Stimulated activated effector memory CD8-positive, alpha-beta T cell treated with anti-CD3 and anti-CD28 coated beads, Interleukin-12 subunit alpha, Interleukin-12 subunit beta, amount 100 ng/mL, for 72 hours (primary cell): Measurements from ENCODE around the gene HSP90B1.

Experiments used
- ATAC-seq: fragments of 150-1000 bp; cut with Tn5 transposase; 2 replicates; pipeline ENCODE4 v1.10.0; 2021
- DNase-seq, 2 donors: peaks; one replicate each; pipeline ENCODE4 v3.0.0; 2021 to 2022; ENCODE audit warnings: low spot score in 2 of 2
- H3K27ac Mint-ChIP-seq: one replicate; pipeline ENCODE4 v1.8.0; 2022; ENCODE audit warnings: mild to moderate bottlenecking, mixed read lengths
- H3K36me3 Mint-ChIP-seq: one replicate; pipeline ENCODE4 v1.8.0; 2022; ENCODE audit warnings: mild to moderate bottlenecking, mixed read lengths
- H3K4me1 Mint-ChIP-seq: one replicate; pipeline ENCODE4 v1.8.0; 2022; ENCODE audit warnings: mixed read lengths
- H3K4me3 Mint-ChIP-seq: one replicate; pipeline ENCODE4 v1.8.0; 2022; ENCODE audit warnings: mild to moderate bottlenecking, mixed read lengths
- H3K9me3 Mint-ChIP-seq: one replicate; pipeline ENCODE4 v1.8.0; 2022; ENCODE audit warnings: mixed read lengths

Gene HSP90B1

DNA sequence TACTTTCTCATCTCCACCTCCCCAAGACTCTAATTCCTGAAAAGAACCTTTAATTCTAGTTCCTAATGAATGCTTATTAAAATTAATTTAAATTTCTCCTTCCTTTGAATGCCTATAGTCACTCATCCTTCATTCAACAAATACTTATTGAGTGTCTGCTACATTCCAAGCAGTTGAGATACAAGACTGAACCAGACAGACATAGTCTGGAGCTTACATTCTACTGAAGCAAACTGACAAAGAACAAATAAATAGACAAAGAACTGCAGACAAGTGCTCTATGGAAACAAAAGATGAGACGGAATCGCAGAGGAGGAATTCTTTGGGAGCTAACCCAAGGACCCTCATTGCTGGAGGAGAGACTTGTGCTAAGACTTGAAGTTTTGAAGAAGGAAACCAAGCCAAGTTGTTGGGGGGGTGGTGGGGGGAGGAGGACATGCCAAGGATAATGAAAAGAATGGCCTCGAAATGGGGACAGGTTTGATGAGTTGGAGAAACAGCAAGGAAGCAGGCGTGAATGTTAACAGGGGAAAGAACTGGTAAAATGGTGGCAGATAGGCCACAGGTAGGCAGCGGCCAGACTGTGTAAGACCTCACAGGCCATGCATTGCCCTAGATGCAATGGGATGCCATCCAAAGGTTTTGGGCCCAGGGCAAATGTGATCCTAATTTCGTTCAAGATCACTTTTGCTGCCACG lies 25.8 kb downstream of the HSP90B1 start:
- H3K36me3 Mint-ChIP-seq = peaks cover 50% of the 10 kb centered on the region
- no peak for ATAC-seq
- H3K27ac Mint-ChIP-seq = peak overlapping the region; percentile 92
- no peaks in the 10 kb centered on the region for H3K9me3 Mint-ChIP-seq
- H3K4me1 Mint-ChIP-seq = peaks cover 49% of the 10 kb centered on the region
- DNase-seq = no peak
- peak overlapping the region; percentile 84 for H3K4me3 Mint-ChIP-seq

DNA sequence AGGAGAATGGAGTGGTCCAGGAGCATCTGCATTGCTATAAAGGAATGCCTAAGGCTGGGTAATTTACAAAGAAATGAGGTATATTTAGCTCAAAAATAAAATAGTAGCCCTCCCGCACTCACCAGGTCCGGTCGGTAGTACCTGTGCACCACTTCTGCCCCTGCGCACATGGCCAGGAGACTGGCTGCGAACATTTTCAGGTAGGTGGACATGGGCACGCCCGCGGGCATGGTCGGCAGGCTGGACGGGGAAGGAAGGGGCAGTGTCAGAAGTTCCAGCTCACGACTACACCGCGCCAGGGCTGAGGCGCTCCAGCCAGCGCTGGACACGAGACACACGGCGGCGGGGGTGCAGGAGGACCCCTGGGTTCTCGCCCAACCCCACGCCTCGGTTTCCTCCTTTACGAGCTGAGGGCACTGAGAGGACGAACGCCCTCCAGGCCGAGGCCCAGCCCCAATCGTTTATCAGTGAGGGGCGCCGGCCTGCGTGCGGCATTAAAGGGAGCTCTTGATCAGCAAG lies 26.4 kb downstream of the HSP90B1 start:
- peak overlapping the region; percentile 92 for H3K27ac Mint-ChIP-seq
- DNase-seq (no peak), ATAC-seq (no peak)
- H3K4me3 Mint-ChIP-seq = peak overlapping the region; percentile 84
- H3K4me1 Mint-ChIP-seq = peaks cover 49% of the 10 kb centered on the region
- no peaks in the 10 kb centered on the region for H3K9me3 Mint-ChIP-seq
- peaks cover 44% of the 10 kb centered on the region for H3K36me3 Mint-ChIP-seq

DNA sequence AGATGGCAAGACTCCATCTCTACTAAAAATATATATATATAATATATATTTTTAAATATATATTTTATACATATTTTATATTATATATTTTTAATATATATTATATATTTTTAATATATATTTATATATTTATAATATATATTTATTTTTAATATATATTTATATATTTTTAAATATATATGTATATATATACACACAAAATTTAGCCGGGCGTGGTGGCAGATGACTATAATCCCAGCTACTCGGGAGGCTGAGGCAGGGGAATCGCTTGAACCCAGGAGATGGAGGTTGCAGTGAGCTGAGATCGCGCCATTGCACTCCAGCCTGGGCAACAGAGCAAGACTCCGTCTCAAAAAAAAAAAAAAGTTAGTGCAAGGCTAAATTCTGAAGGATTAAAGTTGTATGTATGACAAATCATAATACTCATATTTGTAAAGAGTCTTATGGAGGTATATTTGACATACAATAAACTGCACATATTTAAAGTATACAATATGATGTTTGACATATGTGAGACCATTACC lies 27.7 kb downstream of the HSP90B1 start:
- peaks cover 31% of the 10 kb centered on the region for H3K36me3 Mint-ChIP-seq
- peaks cover 37% of the 10 kb centered on the region for H3K4me1 Mint-ChIP-seq
- no peaks in the 10 kb centered on the region for H3K9me3 Mint-ChIP-seq
- H3K4me3 Mint-ChIP-seq = peak overlapping the region; percentile 84
- DNase-seq = no peak
- H3K27ac Mint-ChIP-seq = peak overlapping the region; percentile 92
- no peak for ATAC-seq

DNA sequence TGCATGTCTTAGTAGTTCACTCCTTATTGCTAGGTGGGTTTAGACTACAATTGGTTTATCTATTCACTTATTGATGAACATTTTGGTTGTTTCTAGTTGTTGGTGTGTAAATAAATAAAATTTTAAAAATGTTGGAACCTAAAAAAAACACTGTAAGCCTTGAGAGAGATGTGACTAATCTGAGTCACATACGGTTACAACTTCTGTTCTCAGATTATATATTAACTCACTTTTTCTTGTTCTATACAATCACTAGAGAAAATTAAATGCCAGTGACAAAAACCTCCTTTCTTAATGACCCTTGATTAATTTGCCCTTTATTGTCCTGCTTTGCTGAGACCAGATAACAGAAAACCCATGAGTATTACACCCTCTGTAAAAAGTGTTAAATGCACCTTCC lies 28.4 kb downstream of the HSP90B1 start:
- DNase-seq (no peak), ATAC-seq (no peak)
- Mint-ChIP-seq H3K4me3 (peak overlapping the region; percentile 84), H3K27ac (peak overlapping the region; percentile 16), H3K9me3 (no peaks in the 10 kb centered on the region), H3K4me1 (peaks cover 30% of the 10 kb centered on the region), H3K36me3 (peaks cover 24% of the 10 kb centered on the region)

DNA sequence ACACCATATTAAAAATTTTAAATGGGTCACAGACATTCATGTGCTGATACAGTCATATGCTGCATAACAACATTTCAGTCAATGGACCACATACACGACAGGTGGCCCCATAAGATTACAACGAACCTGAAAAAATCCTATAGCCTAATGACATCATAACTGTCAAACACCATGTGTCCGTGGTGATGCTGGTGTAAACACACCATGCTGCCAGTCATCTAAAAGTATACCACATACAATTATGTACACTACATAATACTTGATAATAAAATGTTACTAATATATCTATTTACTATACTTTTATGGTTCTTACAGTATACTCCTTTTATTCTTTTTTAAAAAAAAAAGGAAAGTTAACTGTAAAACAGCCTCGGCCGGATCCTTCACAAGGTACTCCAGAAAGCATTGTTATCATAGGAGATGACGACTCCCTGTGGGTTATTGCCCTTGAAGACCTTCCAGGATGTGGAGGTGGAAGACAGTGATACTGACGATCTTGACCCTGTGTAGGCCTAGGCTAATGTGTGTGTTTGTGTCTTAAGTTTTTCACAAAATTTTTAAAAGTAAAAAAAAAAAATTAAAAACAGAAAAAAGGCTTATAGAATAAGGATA lies 30.5 kb downstream of the HSP90B1 start:
- peaks cover 24% of the 10 kb centered on the region for H3K36me3 Mint-ChIP-seq
- no peak overlapping the region for H3K27ac Mint-ChIP-seq
- peaks cover 19% of the 10 kb centered on the region for H3K4me1 Mint-ChIP-seq
- no peak for ATAC-seq
- H3K4me3 Mint-ChIP-seq = no peak overlapping the region
- H3K9me3 Mint-ChIP-seq = no peaks in the 10 kb centered on the region
- no peak for DNase-seq

DNA sequence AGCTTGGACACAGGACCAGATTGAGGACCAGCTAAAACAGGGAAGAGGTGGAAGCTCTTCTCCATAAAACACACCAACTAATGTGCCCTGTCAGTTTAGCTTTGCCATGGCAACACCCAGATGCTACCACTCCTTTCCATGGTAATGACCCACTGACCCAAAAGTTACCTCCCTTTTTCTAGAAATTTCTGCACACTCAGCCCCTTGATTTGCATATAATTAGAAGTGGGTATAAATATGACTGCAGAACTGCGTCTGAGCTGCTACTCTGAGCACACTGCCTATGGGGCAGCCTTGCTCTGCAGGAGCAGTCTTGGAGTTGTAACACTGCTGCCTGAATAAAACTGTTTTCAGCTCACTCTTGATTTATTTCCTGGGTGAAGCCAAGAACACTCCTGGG lies 32.3 kb downstream of the HSP90B1 start:
- DNase-seq (no peak), ATAC-seq (no peak)
- Mint-ChIP-seq H3K27ac (no peak overlapping the region), H3K4me3 (no peak overlapping the region), H3K9me3 (no peaks in the 10 kb centered on the region), H3K4me1 (peaks cover 18% of the 10 kb centered on the region), H3K36me3 (peaks cover 32% of the 10 kb centered on the region)

DNA sequence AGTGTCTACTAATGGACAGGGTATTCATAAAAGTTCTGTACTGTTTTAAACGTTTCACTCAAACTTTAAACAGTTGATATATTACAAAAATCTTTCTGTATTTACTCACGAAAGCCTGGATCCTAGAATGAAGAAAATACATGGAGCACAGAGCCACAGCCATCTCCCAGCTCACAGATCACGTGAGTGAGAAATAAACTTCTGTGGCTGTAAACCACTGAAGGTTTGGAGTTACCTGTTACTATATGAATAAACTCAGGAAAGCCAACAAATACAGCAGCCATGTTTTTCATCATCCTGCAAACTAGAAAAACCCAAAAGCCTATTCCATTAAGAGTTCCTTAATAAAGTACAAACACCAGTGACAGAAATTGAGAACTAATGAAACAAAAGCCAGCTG lies 34.6 kb downstream of the HSP90B1 start:
- Mint-ChIP-seq H3K36me3 (peaks cover 53% of the 10 kb centered on the region), H3K27ac (peak overlapping the region; percentile 99), H3K9me3 (no peaks in the 10 kb centered on the region), H3K4me1 (peaks cover 35% of the 10 kb centered on the region), H3K4me3 (peak overlapping the region; percentile 92)
- ATAC-seq (no peak), DNase-seq (no peak)

DNA sequence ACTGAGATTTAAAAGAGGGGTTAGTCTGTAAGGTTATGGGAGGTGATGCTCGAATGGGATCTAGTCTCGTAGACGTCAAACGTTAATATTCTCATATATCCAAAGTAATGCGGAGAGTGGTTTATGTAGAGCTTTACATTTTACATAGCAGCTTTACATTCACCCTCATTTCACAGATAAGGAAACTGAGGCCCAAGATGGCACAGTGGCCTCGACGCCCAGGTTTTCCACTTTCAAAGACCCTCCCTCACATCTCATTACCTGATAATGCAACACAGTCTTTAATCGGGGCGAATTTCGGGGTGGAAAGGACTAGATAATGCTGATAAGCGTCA lies 35.0 kb downstream of the HSP90B1 start:
- ATAC-seq (no peak), DNase-seq (no peak)
- peaks cover 39% of the 10 kb centered on the region for H3K4me1 Mint-ChIP-seq
- peak overlapping the region; percentile 92 for H3K4me3 Mint-ChIP-seq
- H3K27ac Mint-ChIP-seq = peak overlapping the region; percentile 99
- no peaks in the 10 kb centered on the region for H3K9me3 Mint-ChIP-seq
- peaks cover 57% of the 10 kb centered on the region for H3K36me3 Mint-ChIP-seq

DNA sequence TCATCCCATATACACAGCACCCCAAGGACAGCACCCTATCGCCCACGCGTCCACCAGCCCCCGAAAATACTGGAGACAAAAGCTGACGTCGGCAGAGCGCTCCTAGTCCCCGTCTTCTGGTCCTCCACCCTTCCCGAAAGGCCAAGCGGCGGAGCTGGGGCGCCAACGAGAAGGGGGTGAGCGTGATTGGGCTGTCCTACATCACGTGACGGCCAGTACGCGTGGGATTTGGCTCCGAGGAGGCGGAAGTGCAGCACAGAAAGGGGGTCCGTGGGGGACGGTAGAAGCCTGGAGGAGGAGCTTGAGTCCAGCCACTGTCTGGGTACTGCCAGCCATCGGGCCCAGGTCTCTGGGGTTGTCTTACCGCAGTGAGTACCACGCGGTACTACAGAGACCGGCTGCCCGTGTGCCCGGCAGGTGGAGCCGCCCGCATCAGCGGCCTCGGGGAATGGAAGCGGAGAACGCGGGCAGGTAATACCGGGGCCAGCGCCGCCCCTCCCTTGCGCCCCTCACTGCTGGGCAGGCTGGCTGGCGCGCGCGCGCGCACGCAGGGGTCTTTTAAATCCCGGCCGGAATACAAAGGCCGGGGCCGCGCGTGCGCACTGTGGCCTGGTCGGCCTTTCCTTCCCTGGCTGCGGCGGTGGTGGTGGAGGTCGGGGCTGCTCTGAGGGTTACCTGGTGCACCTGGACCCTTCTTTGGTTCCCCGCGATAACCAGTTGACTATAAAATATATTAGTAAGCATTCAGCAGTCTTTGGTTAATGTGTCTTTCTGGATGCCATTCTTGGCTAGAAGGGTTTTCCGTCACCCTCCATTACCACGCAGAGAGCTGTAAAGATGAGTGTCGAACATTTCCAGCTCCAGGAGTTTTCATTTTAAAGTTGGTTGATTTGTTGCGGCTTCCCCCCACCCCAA lies 35.6 kb downstream of the HSP90B1 start, which contains the start of gene TDG:
TDG (plus strand) TSS at position 283 of the 915 bp plus-strand sequence; CDS start at position 449, 166 bp downstream.
- DNase-seq (peak; percentile 87 to 97), ATAC-seq (peak; percentile 97)
- peaks cover 63% of the 10 kb centered on the region for H3K36me3 Mint-ChIP-seq
- H3K27ac Mint-ChIP-seq = peak within 1 kb of the TSS; percentile 99
- peak within 1 kb of the TSS; percentile 92 for H3K4me3 Mint-ChIP-seq
- H3K9me3 Mint-ChIP-seq = no peaks in the 10 kb centered on the region
- H3K4me1 Mint-ChIP-seq = peaks cover 40% of the 10 kb centered on the region

DNA sequence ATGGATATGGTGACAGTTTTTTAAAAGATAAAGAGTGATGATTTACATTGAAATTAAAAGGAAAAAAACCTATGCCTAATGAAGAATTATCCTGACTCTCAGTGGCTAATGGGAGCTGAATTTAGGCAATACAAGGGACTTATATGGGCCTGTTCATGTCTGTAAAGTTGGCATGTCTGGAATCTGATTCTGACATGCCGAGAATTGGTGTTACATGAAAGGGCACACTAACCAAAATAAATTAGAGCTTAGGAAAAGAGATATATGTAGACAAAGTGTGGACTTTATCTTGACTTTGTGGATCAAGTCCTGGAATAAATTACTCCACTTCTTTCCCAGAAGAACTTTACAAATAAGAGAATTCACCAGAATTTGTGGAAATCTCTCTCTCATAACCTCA lies 36.5 kb downstream of the HSP90B1 start:
- H3K9me3 Mint-ChIP-seq = no peaks in the 10 kb centered on the region
- no peak for ATAC-seq
- H3K27ac Mint-ChIP-seq = peak overlapping the region; percentile 99
- no peak for DNase-seq
- peak overlapping the region; percentile 92 for H3K4me3 Mint-ChIP-seq
- peaks cover 46% of the 10 kb centered on the region for H3K4me1 Mint-ChIP-seq
- H3K36me3 Mint-ChIP-seq = peaks cover 65% of the 10 kb centered on the region

DNA sequence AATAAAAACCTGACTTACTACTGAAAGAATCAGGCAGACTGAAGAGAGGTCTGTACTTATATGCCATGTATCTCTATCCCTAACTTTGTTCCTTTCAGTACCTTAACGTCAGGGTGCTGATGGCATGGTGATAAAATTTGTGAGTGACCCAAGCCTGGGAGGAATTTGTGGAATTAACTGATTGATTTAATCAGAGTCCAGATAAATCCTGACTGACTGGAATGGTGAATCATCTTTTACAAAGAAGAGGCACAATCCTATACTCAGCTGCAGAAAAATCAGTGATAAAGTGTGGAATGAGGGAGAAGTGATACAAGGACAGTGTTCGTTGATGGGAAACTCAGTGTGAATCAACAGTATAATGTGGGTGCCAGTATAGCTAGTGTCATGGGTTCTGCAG lies 39.2 kb downstream of the HSP90B1 start:
- peaks cover 53% of the 10 kb centered on the region for H3K4me1 Mint-ChIP-seq
- ATAC-seq (no peak), DNase-seq (no peak)
- peaks cover 83% of the 10 kb centered on the region for H3K36me3 Mint-ChIP-seq
- peak overlapping the region; percentile 55 for H3K27ac Mint-ChIP-seq
- H3K4me3 Mint-ChIP-seq = no peak overlapping the region
- H3K9me3 Mint-ChIP-seq = no peaks in the 10 kb centered on the region

DNA sequence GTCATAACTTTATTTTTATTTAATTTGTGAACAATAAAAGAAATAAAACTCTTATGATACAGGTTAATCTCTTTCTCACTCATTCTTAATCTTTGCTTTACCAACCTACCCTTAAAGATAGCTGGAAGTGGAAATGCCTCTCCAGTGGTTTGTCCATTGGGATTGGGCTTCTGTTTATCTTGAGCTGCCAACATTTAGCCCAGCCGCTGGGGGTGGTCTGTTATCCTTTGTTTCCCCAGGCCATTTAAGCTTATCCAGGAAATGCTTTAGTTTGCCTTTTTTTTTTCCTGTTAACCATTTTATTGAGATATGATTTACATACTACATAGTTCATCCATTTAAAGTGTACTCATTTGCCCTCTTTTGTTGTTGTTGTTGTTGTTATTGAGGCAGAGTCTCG lies 43.7 kb downstream of the HSP90B1 start:
- ATAC-seq (no peak), DNase-seq (no peak)
- H3K4me3 Mint-ChIP-seq = no peak overlapping the region
- H3K36me3 Mint-ChIP-seq = peaks cover 88% of the 10 kb centered on the region
- H3K27ac Mint-ChIP-seq = no peak overlapping the region
- peaks cover 36% of the 10 kb centered on the region for H3K4me1 Mint-ChIP-seq
- no peaks in the 10 kb centered on the region for H3K9me3 Mint-ChIP-seq

DNA sequence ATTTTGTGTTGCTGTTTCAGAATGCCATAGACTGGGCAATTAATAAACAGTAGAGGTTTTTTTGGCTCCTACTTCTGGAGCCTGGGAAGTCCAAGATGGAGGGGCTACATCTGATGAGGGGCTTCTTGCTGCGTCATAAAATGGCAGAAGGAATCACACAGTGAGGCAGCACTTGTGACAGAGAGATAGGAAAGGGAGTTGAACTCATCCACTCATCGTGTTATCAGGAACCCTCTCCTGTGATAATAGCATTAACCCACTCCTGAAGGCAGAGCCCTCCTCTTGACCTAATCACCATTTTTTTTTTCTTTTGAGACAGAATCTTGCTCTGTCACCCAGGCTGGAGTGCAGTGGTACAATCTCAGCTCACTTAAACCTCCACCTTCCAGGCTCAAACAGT lies 45.2 kb downstream of the HSP90B1 start:
- peak overlapping the region; percentile 87 for H3K27ac Mint-ChIP-seq
- ATAC-seq (no peak), DNase-seq (no peak)
- H3K4me1 Mint-ChIP-seq = peaks cover 24% of the 10 kb centered on the region
- no peaks in the 10 kb centered on the region for H3K9me3 Mint-ChIP-seq
- peaks cover 88% of the 10 kb centered on the region for H3K36me3 Mint-ChIP-seq
- H3K4me3 Mint-ChIP-seq = no peak overlapping the region

DNA sequence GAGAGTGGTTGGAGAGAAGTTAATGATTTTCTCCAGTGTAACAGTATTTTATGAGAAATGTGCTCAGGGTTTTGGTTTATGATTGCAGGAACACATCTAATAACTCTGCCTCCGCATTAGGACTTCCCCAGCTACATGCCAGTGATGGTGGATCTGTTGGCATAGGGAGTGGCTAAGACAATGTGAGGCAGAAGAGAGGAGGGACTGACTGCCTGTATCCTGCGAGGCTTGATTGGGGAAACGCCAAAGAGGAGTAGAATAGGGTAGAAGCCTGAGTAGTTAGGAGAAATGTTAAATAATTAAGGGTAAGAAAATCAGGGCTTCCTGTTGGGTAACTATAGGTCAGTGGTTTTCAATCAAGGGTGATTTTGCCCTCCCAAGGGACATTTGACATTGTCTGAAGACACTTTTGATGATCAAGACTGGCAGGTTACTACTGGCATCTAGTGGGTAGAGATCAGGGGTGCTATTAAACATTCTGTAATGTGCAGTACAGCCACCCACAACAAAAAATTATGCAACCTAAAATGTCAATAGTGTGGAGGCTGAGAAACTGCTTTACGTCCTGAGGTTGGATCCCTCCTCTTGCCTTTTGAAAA lies 48.3 kb downstream of the HSP90B1 start:
- Mint-ChIP-seq H3K36me3 (peaks cover 100% of the 10 kb centered on the region), H3K4me3 (no peak overlapping the region), H3K27ac (no peak overlapping the region), H3K9me3 (no peaks in the 10 kb centered on the region), H3K4me1 (peaks cover 17% of the 10 kb centered on the region)
- ATAC-seq (no peak), DNase-seq (no peak)

DNA sequence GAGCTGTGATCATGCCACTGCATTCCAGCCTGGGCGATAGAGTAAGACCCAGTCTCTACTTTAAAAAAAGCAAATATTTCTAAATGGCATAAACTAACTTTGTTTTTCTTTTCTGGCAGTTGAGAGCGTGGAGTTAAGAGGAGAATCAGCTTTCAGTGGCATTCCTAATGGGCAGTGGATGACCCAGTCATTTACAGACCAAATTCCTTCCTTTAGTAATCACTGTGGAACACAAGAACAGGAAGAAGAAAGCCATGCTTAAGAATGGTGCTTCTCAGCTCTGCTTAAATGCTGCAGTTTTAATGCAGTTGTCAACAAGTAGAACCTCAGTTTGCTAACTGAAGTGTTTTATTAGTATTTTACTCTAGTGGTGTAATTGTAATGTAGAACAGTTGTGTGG lies 56.6 kb downstream of the HSP90B1 start:
- Mint-ChIP-seq H3K36me3 (peaks cover 70% of the 10 kb centered on the region), H3K4me3 (no peak overlapping the region)

More for the DNA sequence above, 56.6 kb downstream of the HSP90B1 start:
- Mint-ChIP-seq H3K4me1 (no peaks in the 10 kb centered on the region), H3K9me3 (no peaks in the 10 kb centered on the region), H3K27ac (peak overlapping the region; percentile 52)
- DNase-seq = no peak
- ATAC-seq = no peak
